Measurements from ENCODE around the gene RHBG. TPM values are rescaled to one million over a fixed set of nuclear protein-coding genes. Genes with fewer than 3 reads are reported as not detected.

Gene RHBG
- polyA plus RNA-seq, 1 donor (not counting 4 experiments of a cell fraction or from before 2014, with no cell fraction given), result not detected

GRCh38 chr1:156372876-156373275, 3.9 kb downstream of the RHBG start:
- H3K4me3 ChIP-seq (ENCODE audit: control insufficient read depth in 2 of 3, extremely low read depth in 1 of 3, insufficient read depth in 2 of 3, low read depth in 1 of 3, low read length in 3 of 3), result no peak overlapping the region
- peaks cover 13% of the 10 kb centered on the region for H3K27me3 ChIP-seq (ENCODE audit: control insufficient read depth, extremely low read depth, insufficient read depth, low read length)
- H3K9me3 ChIP-seq (ENCODE audit: control insufficient read depth, low read depth, low read length), result no peaks in the 10 kb centered on the region
- H3K27ac ChIP-seq (ENCODE audit: control insufficient read depth, insufficient read depth, low read length), result no peak overlapping the region
- no peaks in the 10 kb centered on the region for H3K36me3 ChIP-seq (ENCODE audit: control insufficient read depth in 2 of 2, extremely low read depth in 1 of 2, insufficient read depth in 2 of 2, low read length in 2 of 2)
- dilution Hi-C loops (cut with MboI; ENCODE audit: extremely low pct_ligation_motif_present, low sequenced_read_pairs), result no loop called here
- H3K79me2 ChIP-seq (ENCODE audit: control insufficient read depth, insufficient read depth, low read length), result no peaks in the 10 kb centered on the region
- H4K20me1 ChIP-seq (ENCODE audit: control insufficient read depth, extremely low read depth, insufficient read depth, low read length), result no peaks in the 10 kb centered on the region
- H3K9me1 ChIP-seq (ENCODE audit: control insufficient read depth, extremely low read depth, insufficient read depth, low read length), result no peaks in the 10 kb centered on the region
- no peaks in the 10 kb centered on the region for H3K4me1 ChIP-seq (ENCODE audit: control insufficient read depth, extremely low read depth, insufficient read depth, low read length)
- TF ChIP-seq CTCF (optimal IDR thresholded peaks at IDR 0.05 in 1 of 3, IDR thresholded peaks at IDR 0.05 in 1 of 3, conservative IDR thresholded peaks at IDR 0.05 in 1 of 3; ENCODE audit: extremely low read depth in 1 of 3, insufficient read depth in 2 of 3, low read length in 3 of 3), result no peak
- no peak for TF ChIP-seq EZH2 (IDR thresholded peaks at IDR 0.05; ENCODE audit: low read length)
- H3K4me2 ChIP-seq (ENCODE audit: control insufficient read depth, extremely low read depth, insufficient read depth, low read depth, low read length), result no peak overlapping the region
- FAIRE-seq (no peak), DNase-seq (ENCODE audit: low read depth, low spot score) (no peak)
- H2AFZ ChIP-seq (ENCODE audit: control insufficient read depth, low read length), result no peak overlapping the region
- H3K9ac ChIP-seq (ENCODE audit: control insufficient read depth, extremely low read depth, insufficient read depth, low read length), result no peak overlapping the region

GRCh38 chr1:156373546-156373945, 4.5 kb downstream of the RHBG start:
- H3K79me2 ChIP-seq (ENCODE audit: control insufficient read depth, insufficient read depth, low read length), result no peaks in the 10 kb centered on the region
- no peaks in the 10 kb centered on the region for H4K20me1 ChIP-seq (ENCODE audit: control insufficient read depth, extremely low read depth, insufficient read depth, low read length)
- dilution Hi-C loops (cut with MboI; ENCODE audit: extremely low pct_ligation_motif_present, low sequenced_read_pairs), result no loop called here
- DNase-seq (ENCODE audit: low read depth, low spot score), result no peak
- no peak overlapping the region for H3K9ac ChIP-seq (ENCODE audit: control insufficient read depth, extremely low read depth, insufficient read depth, low read length)
- no peak for TF ChIP-seq EZH2 (IDR thresholded peaks at IDR 0.05; ENCODE audit: low read length)
- no peak for TF ChIP-seq CTCF (optimal IDR thresholded peaks at IDR 0.05 in 1 of 3, IDR thresholded peaks at IDR 0.05 in 1 of 3, conservative IDR thresholded peaks at IDR 0.05 in 1 of 3; ENCODE audit: extremely low read depth in 1 of 3, insufficient read depth in 2 of 3, low read length in 3 of 3)
- no peaks in the 10 kb centered on the region for H3K36me3 ChIP-seq (ENCODE audit: control insufficient read depth in 2 of 2, extremely low read depth in 1 of 2, insufficient read depth in 2 of 2, low read length in 2 of 2)
- no peak overlapping the region for H3K27ac ChIP-seq (ENCODE audit: control insufficient read depth, insufficient read depth, low read length)
- no peak overlapping the region for H2AFZ ChIP-seq (ENCODE audit: control insufficient read depth, low read length)
- H3K4me3 ChIP-seq (ENCODE audit: control insufficient read depth in 2 of 3, extremely low read depth in 1 of 3, insufficient read depth in 2 of 3, low read depth in 1 of 3, low read length in 3 of 3), result no peak overlapping the region
- no peak overlapping the region for H3K4me2 ChIP-seq (ENCODE audit: control insufficient read depth, extremely low read depth, insufficient read depth, low read depth, low read length)
- peaks cover 13% of the 10 kb centered on the region for H3K27me3 ChIP-seq (ENCODE audit: control insufficient read depth, extremely low read depth, insufficient read depth, low read length)
- H3K4me1 ChIP-seq (ENCODE audit: control insufficient read depth, extremely low read depth, insufficient read depth, low read length), result no peaks in the 10 kb centered on the region
- H3K9me1 ChIP-seq (ENCODE audit: control insufficient read depth, extremely low read depth, insufficient read depth, low read length), result no peaks in the 10 kb centered on the region
- no peak for FAIRE-seq
- no peaks in the 10 kb centered on the region for H3K9me3 ChIP-seq (ENCODE audit: control insufficient read depth, low read depth, low read length)

All from keratinocyte (primary cell).